MM.1S (cell line): Measurements from ENCODE around the gene HDAC5.
"Not testable (repeated sequence)": the region's sequence is repeated elsewhere in the genome, so short reads cannot be mapped to it uniquely, and the experiment has no call there.

ENCODE experiments used
- DNase-seq: peaks from one replicate; pipeline ENCODE4 v3.0.0-alpha.2; 2015
- H2AFZ ChIP-seq: fragments of 300-600 bp; sonication (generic); 2 replicates; pipeline ENCODE4 v1.6.0; 2016; ENCODE audit warnings: antibody characterized with exemption, low read length
- H3F3A ChIP-seq: fragments of 300-600 bp; sonication (generic); 2 replicates; pipeline ENCODE4 v1.6.1; 2016; ENCODE audit warnings: mild to moderate bottlenecking, antibody characterized with exemption, low read length, moderate library complexity, mixed read lengths; ENCODE audit not compliant: insufficient read depth
- H3K27ac ChIP-seq: fragments of 300-600 bp; sonication (generic); 2 replicates; pipeline ENCODE4 v1.5.1; 2016; ENCODE audit warnings: mild to moderate bottlenecking, low read length
- H3K27me3 ChIP-seq: fragments of 300-600 bp; sonication (generic); replicated peaks from 2 replicates; pipeline ENCODE4 v1.6.0; 2016; ENCODE audit warnings: low read length; ENCODE audit not compliant: insufficient read depth
- H3K36me3 ChIP-seq: fragments of 300-600 bp; sonication (generic); replicated peaks from 2 replicates; pipeline ENCODE4 v1.6.1; 2016; ENCODE audit warnings: mild to moderate bottlenecking, low read length, mixed read lengths; ENCODE audit not compliant: insufficient read depth
- H3K4me1 ChIP-seq: fragments of 300-600 bp; sonication (generic); 2 replicates; pipeline ENCODE4 v1.6.1; 2016; ENCODE audit warnings: low read length, mixed read lengths
- H3K4me2 ChIP-seq: fragments of 300-600 bp; sonication (generic); 2 replicates; pipeline ENCODE4 v1.6.0; 2016; ENCODE audit warnings: low read depth, low read length
- H3K4me3 ChIP-seq: fragments of 300-600 bp; sonication (generic); 2 replicates; pipeline ENCODE4 v1.5.1; 2016; ENCODE audit warnings: low read length, mixed read lengths
- H3K79me2 ChIP-seq: fragments of 300-600 bp; sonication (generic); 2 replicates; pipeline ENCODE4 v1.6.1; 2016; ENCODE audit warnings: mixed run types, low read length, mixed read lengths
- H3K9ac ChIP-seq: fragments of 300-600 bp; sonication (generic); 2 replicates; pipeline ENCODE4 v1.6.1; 2016; ENCODE audit warnings: low read length, mixed read lengths
- H3K9me2 ChIP-seq: fragments of 300-600 bp; sonication (generic); replicated peaks from 2 replicates; pipeline ENCODE4 v1.6.1; 2016; ENCODE audit warnings: mild to moderate bottlenecking, low read length, mixed read lengths; ENCODE audit not compliant: insufficient read depth
- H3K9me3 ChIP-seq: fragments of 300-600 bp; sonication (generic); replicated peaks from 2 replicates; pipeline ENCODE4 v1.6.1; 2016; ENCODE audit warnings: mild to moderate bottlenecking, low read length, mixed read lengths; ENCODE audit not compliant: insufficient read depth
- H4K20me1 ChIP-seq: fragments of 300-600 bp; sonication (generic); 2 replicates; pipeline ENCODE4 v1.6.1; 2016; ENCODE audit warnings: mild to moderate bottlenecking, low read length, moderate library complexity, mixed read lengths; ENCODE audit not compliant: insufficient read depth
- CTCF ChIP-seq: fragments of 300-600 bp; sonication (generic); IDR thresholded peaks from 2 replicates; pipeline ENCODE4 v1.5.1; 2016; ENCODE audit warnings: antibody characterized with exemption, low read length, mixed read lengths
- EZH2 ChIP-seq: fragments of 300-600 bp; sonication (generic); optimal IDR thresholded peaks from 2 replicates; pipeline ENCODE3; 2017; ENCODE audit warnings: low read depth, mild to moderate bottlenecking, antibody characterized with exemption, low read length, mixed read lengths
- EZH2phosphoT487 ChIP-seq: fragments of 300-600 bp; sonication (generic); IDR thresholded peaks from 2 replicates; pipeline ENCODE4 v1.6.1; 2018; ENCODE audit warnings: antibody characterized with exemption, low read length

HDAC5 gene

GRCh38 chr17:44053125-44053872, 70.1 kb downstream of the HDAC5 start:
- Histone ChIP-seq H3K27me3 (no peaks in the 10 kb centered on the region), H3K9me3 (no peaks in the 10 kb centered on the region), H2AFZ (no peak overlapping the region), H3K79me2 (peaks cover 89% of the 10 kb centered on the region), H4K20me1 (0 out of 2 replicates have a peak, but pooled peaks cover 3% of the 10 kb centered on the region), H3K9ac (no peak overlapping the region), H3K4me2 (no peak overlapping the region), H3K4me1 (no peaks in the 10 kb centered on the region), H3F3A (no peaks in the 10 kb centered on the region), H3K9me2 (no peaks in the 10 kb centered on the region), H3K4me3 (no peak overlapping the region), H3K36me3 (peaks cover 4% of the 10 kb centered on the region), H3K27ac (no peak overlapping the region)
- no peak for DNase-seq
- TF ChIP-seq CTCF: no peak
- TF ChIP-seq EZH2phosphoT487: no peak

GRCh38 chr17:44049294-44050060, 74.0 kb downstream of the HDAC5 start:
- Histone ChIP-seq H3K4me3 (no peak overlapping the region), H2AFZ (no peak overlapping the region), H3K4me2 (no peak overlapping the region), H4K20me1 (0 out of 2 replicates have a peak, but pooled peaks cover 3% of the 10 kb centered on the region), H3K9me2 (no peaks in the 10 kb centered on the region), H3K36me3 (peaks cover 4% of the 10 kb centered on the region; the same call in 1 of the 2 replicates), H3F3A (no peaks in the 10 kb centered on the region), H3K79me2 (peaks cover 87% of the 10 kb centered on the region), H3K27ac (no peak overlapping the region), H3K27me3 (no peaks in the 10 kb centered on the region), H3K4me1 (no peaks in the 10 kb centered on the region), H3K9ac (no peak overlapping the region), H3K9me3 (no peaks in the 10 kb centered on the region)
- DNase-seq: no peak
- TF ChIP-seq EZH2phosphoT487: no peak
- TF ChIP-seq EZH2: no peak
- no peak for TF ChIP-seq CTCF

GRCh38 chr17:44046893-44047292, 76.5 kb downstream of the HDAC5 start:
- H4K20me1 ChIP-seq, H3K4me3 ChIP-seq, H3F3A ChIP-seq, H3K4me1 ChIP-seq, DNase-seq, H3K9me3 ChIP-seq, H3K9me2 ChIP-seq, H2AFZ ChIP-seq, H3K27ac ChIP-seq, H3K9ac ChIP-seq, H3K27me3 ChIP-seq, H3K4me2 ChIP-seq, H3K36me3 ChIP-seq: not testable (repeated sequence)
- peaks cover 83% of the 10 kb centered on the region for H3K79me2 ChIP-seq

GRCh38 chr17:44045486-44045885, 78.0 kb downstream of the HDAC5 start:
- TF ChIP-seq EZH2phosphoT487: no peak
- Histone ChIP-seq H3K36me3 (no peaks in the 10 kb centered on the region), H4K20me1 (no peaks in the 10 kb centered on the region), H3K79me2 (peaks cover 82% of the 10 kb centered on the region), H3K27me3 (no peaks in the 10 kb centered on the region), H3K9ac (no peak overlapping the region), H3K9me3 (no peaks in the 10 kb centered on the region), H3K4me3 (no peak overlapping the region), H3K9me2 (no peaks in the 10 kb centered on the region), H3F3A (no peaks in the 10 kb centered on the region; the same call in 1 of the 2 replicates), H3K4me1 (no peaks in the 10 kb centered on the region), H3K27ac (no peak overlapping the region), H2AFZ (no peak overlapping the region), H3K4me2 (no peak overlapping the region)
- no peak for DNase-seq
